ENCODE measurements around the gene PDE4C.

The PDE4C gene

GRCh38 chr19:18198374-18198773 lies 27.9 kb downstream of the PDE4C start:
- no peak for DNase-seq (ENCODE audit: low read depth in 3 of 3)

- no peak for DNase-seq (ENCODE audit: low read depth in 3 of 3)
Observed at GRCh38 chr19:18197941-18198340, 28.3 kb downstream of the PDE4C start.

- no peak for DNase-seq (ENCODE audit: low read depth in 3 of 3)
Observed at GRCh38 chr19:18197306-18197705, 28.9 kb downstream of the PDE4C start.

- DNase-seq (ENCODE audit: low read depth in 3 of 3), result no peak
Observed at GRCh38 chr19:18196511-18196845, 29.8 kb downstream of the PDE4C start.

- no peak for DNase-seq (ENCODE audit: low read depth in 3 of 3)
Observed at GRCh38 chr19:18194554-18195238, 31.5 kb downstream of the PDE4C start.

GRCh38 chr19:18194181-18194530 lies 32.1 kb downstream of the PDE4C start:
- DNase-seq (ENCODE audit: low read depth in 3 of 3), result no peak

- DNase-seq (ENCODE audit: low read depth in 3 of 3), result no peak
Observed at GRCh38 chr19:18193388-18194180, 32.7 kb downstream of the PDE4C start.

- DNase-seq (ENCODE audit: low read depth in 3 of 3), result peak; percentile 96 to 98 (median 97)
Observed at GRCh38 chr19:18192673-18193387, 33.4 kb downstream of the PDE4C start, which contains the start of gene MPV17L2. Gene MPV17L2, plus strand, starts transcription at chr19:18193218. Its CDS starts 64 bp downstream, at chr19:18193282.

GRCh38 chr19:18191640-18192062 lies 34.6 kb downstream of the PDE4C start:
- DNase-seq (ENCODE audit: low read depth in 3 of 3), result no peak

- DNase-seq (ENCODE audit: low read depth in 3 of 3), result no peak
Observed at GRCh38 chr19:18190278-18190677, 36.0 kb downstream of the PDE4C start.

GRCh38 chr19:18185538-18185937 lies 40.7 kb downstream of the PDE4C start:
- no peak for DNase-seq (ENCODE audit: low read depth in 3 of 3)

- DNase-seq (ENCODE audit: low read depth in 3 of 3), result no peak
Observed at GRCh38 chr19:18183529-18183928, 42.7 kb downstream of the PDE4C start.

- no peak for DNase-seq (ENCODE audit: low read depth in 3 of 3)
Observed at GRCh38 chr19:18179957-18180356, 46.3 kb downstream of the PDE4C start.

- DNase-seq (ENCODE audit: low read depth in 3 of 3), result no peak
Observed at GRCh38 chr19:18176367-18177310, 49.6 kb downstream of the PDE4C start.

GRCh38 chr19:18174983-18175382 lies 51.3 kb downstream of the PDE4C start:
- no peak for DNase-seq (ENCODE audit: low read depth in 3 of 3)

Measured in stimulated activated CD4-positive, alpha-beta T cell treated with anti-CD3 and anti-CD28 coated beads, TNF-alpha, amount 100 ng/mL, for 48 hours (primary cell).